Type B pancreatic cell (in vitro differentiated cells): ENCODE measurements around the gene OR52K1. TPM values are rescaled to one million over a fixed set of nuclear protein-coding genes. Genes with fewer than 3 reads are reported as not detected.
"Not testable (repeated sequence)": the region's sequence is repeated elsewhere in the genome, so short reads cannot be mapped to it uniquely, and the experiment has no call there.

Experiments used
- DNase-seq: peaks from one replicate; pipeline ENCODE4 v3.0.0; 2021; ENCODE audit warnings: mixed read lengths; ENCODE audit not compliant: unreplicated experiment; ENCODE audit errors: extremely low spot score
- H3K27ac Mint-ChIP-seq: 2 replicates; pipeline ENCODE4 v1.8.0; 2021; ENCODE audit warnings: mild to moderate bottlenecking, mixed read lengths
- H3K27me3 Mint-ChIP-seq: 2 replicates; pipeline ENCODE4 v1.8.0; 2021; ENCODE audit warnings: mixed read lengths
- H3K36me3 Mint-ChIP-seq: 2 replicates; pipeline ENCODE4 v1.8.0; 2021; ENCODE audit warnings: mixed read lengths
- H3K4me1 Mint-ChIP-seq: one replicate; pipeline ENCODE4 v1.8.0; 2021; ENCODE audit warnings: mixed read lengths; ENCODE audit not compliant: unreplicated experiment
- H3K4me3 Mint-ChIP-seq: 2 replicates; pipeline ENCODE4 v1.8.0; 2021; ENCODE audit warnings: mild to moderate bottlenecking, mixed read lengths
- H3K9me3 Mint-ChIP-seq: 2 replicates; pipeline ENCODE4 v1.8.0; 2021; ENCODE audit warnings: mixed read lengths
- total RNA-seq: library from RNA; stranded (reverse); gene quantifications from 2 replicates; pipeline ENCODE4 v1.2.1, GENCODE V29; 2021; ENCODE audit warnings: low replicate concordance
- TF ChIP-seq, protein P1 (sequence below): fragments of 200-600 bp; sonication (generic); conservative IDR thresholded peaks from 2 replicates; pipeline ENCODE4 v1.5.0; 2021; ENCODE audit warnings: antibody characterized with exemption, mild to moderate bottlenecking

The OR52K1 gene
- total RNA-seq, 1 donor from 2014 or later: not detected

DNA sequence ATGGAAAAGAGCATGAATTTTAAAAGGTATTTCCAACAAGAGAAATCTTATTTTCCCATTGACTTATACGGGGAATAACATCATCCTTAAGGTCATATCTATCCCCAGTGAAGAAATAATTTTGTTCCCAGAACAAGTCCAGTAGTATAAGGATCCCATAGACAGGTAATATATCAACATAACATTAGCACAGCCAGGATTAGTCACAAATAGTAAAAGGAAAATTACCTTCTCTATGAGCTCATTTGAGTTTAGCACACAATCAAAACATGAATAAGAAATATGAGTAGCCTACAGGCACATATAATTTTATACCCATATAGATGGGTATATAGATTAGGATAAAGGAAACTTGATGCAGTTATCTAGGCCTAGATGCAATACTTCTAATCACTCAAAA is 2.8 kb upstream of the OR52K1 start:
- no peaks in the 10 kb centered on the region for H3K4me1 Mint-ChIP-seq
- no peak for DNase-seq
- TF ChIP-seq, protein P1, sequence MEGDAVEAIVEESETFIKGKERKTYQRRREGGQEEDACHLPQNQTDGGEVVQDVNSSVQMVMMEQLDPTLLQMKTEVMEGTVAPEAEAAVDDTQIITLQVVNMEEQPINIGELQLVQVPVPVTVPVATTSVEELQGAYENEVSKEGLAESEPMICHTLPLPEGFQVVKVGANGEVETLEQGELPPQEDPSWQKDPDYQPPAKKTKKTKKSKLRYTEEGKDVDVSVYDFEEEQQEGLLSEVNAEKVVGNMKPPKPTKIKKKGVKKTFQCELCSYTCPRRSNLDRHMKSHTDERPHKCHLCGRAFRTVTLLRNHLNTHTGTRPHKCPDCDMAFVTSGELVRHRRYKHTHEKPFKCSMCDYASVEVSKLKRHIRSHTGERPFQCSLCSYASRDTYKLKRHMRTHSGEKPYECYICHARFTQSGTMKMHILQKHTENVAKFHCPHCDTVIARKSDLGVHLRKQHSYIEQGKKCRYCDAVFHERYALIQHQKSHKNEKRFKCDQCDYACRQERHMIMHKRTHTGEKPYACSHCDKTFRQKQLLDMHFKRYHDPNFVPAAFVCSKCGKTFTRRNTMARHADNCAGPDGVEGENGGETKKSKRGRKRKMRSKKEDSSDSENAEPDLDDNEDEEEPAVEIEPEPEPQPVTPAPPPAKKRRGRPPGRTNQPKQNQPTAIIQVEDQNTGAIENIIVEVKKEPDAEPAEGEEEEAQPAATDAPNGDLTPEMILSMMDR: no peak
- H3K27ac Mint-ChIP-seq: no peak overlapping the region
- no peaks in the 10 kb centered on the region for H3K36me3 Mint-ChIP-seq
- no peak overlapping the region for H3K4me3 Mint-ChIP-seq
- H3K27me3 Mint-ChIP-seq: no peaks in the 10 kb centered on the region
- no peaks in the 10 kb centered on the region for H3K9me3 Mint-ChIP-seq

DNA sequence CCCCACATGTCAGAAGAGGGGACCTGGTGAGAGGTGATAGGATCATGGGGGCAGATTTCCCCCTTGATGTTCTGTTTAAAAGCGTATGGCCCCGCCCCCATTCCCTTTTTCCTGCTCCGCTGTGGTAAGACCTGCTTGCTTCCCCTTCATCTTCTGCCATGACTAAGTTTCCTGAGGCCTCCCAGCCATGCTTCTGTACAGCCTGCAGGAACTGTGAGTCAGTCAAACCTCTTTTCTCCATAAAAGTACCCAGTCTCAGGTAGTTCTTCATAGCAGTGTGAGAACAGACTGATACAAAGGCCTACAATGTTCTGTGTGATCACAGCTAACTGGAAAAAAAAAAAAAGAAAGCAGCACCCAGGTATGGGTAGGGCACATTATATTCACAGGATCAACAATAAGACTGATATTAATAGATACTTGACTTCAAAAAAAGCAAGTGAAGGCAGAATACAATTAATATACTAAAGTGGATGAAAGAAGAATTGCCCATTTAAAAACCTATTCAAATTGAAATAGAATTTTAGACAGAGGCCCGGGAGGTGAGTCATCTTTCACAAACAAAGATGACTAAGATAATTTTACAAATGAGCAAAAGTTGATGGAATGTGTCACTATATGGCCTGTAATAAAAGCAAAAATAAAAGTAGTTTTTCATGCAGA is 1.7 kb upstream of the OR52K1 start:
- peak overlapping the region; percentile 48 for H3K4me3 Mint-ChIP-seq
- DNase-seq: no peak
- no peaks in the 10 kb centered on the region for H3K9me3 Mint-ChIP-seq
- H3K36me3 Mint-ChIP-seq: no peaks in the 10 kb centered on the region
- TF ChIP-seq, protein P1: no peak
- no peaks in the 10 kb centered on the region for H3K27me3 Mint-ChIP-seq
- H3K4me1 Mint-ChIP-seq: no peaks in the 10 kb centered on the region
- H3K27ac Mint-ChIP-seq: peak overlapping the region; percentile 82

DNA sequence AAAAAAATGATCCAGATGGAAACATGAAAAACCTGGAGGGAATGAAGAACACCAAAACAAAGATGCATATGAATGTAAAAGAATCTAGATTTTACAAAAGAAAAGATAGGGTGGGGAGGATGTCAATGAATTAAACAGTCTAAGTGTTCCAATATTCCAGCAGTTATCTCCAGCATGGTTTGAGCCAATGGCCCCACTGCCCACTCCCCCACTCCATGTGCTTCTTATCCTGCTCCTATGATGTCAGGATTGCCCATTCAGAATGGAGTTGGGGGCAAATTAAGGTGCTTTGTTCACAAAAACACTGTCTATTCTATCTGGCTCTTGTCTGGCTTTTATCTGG is 1.2 kb upstream of the OR52K1 start:
- Mint-ChIP-seq H3K4me1 (no peaks in the 10 kb centered on the region), H3K27me3 (no peaks in the 10 kb centered on the region), H3K9me3 (no peaks in the 10 kb centered on the region), H3K4me3 (no peak overlapping the region), H3K36me3 (no peaks in the 10 kb centered on the region), H3K27ac (peak overlapping the region; percentile 82)
- TF ChIP-seq, protein P1: no peak
- no peak for DNase-seq

DNA sequence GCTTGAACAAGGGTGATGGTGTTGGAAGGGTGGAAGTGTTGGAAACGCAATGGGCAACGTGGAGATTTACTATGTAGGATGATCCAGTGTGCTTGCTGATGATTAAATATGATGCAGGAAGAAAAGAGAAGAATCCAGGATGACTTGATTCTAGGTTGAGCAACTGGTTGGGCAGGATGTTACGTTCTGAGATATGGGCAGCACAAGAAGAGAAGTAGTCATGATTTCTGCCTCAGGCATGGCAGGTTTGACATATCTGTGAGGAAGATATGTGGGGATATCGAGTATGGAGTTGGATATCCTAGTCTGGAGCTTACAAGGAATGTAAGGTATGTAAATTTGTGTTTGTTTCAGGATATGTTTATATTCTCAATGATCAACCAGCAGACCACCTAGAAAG is 1.9 kb downstream of the OR52K1 start:
- H3K36me3 Mint-ChIP-seq: no peaks in the 10 kb centered on the region
- H3K4me1 Mint-ChIP-seq: no peaks in the 10 kb centered on the region
- no peak overlapping the region for H3K27ac Mint-ChIP-seq
- no peaks in the 10 kb centered on the region for H3K9me3 Mint-ChIP-seq
- TF ChIP-seq, protein P1: no peak
- H3K27me3 Mint-ChIP-seq: peaks cover 4% of the 10 kb centered on the region
- DNase-seq: no peak
- H3K4me3 Mint-ChIP-seq: no peak overlapping the region

DNA sequence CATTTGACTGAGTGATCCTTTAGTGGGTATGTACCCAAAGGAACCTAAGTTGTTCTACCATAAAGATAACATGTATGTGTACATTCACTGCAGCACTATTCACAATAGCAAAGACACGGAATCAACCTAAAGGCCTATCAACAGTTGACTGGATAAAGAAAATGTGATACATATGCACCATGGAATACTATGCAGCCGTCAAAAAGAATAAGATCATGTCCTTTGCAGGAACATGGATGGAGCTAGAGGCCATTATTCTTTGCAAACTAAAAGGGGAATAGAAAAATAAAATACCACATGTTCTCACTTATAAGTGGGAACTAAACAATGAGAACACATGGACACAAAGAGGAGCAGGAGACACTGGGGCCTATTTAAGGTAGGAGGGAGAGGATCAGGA is 9.0 kb downstream of the OR52K1 start:
- not testable (repeated sequence) for H3K9me3 Mint-ChIP-seq, H3K4me3 Mint-ChIP-seq, H3K36me3 Mint-ChIP-seq, H3K4me1 Mint-ChIP-seq, DNase-seq, H3K27ac Mint-ChIP-seq
- H3K27me3 Mint-ChIP-seq: peaks cover 25% of the 10 kb centered on the region

DNA sequence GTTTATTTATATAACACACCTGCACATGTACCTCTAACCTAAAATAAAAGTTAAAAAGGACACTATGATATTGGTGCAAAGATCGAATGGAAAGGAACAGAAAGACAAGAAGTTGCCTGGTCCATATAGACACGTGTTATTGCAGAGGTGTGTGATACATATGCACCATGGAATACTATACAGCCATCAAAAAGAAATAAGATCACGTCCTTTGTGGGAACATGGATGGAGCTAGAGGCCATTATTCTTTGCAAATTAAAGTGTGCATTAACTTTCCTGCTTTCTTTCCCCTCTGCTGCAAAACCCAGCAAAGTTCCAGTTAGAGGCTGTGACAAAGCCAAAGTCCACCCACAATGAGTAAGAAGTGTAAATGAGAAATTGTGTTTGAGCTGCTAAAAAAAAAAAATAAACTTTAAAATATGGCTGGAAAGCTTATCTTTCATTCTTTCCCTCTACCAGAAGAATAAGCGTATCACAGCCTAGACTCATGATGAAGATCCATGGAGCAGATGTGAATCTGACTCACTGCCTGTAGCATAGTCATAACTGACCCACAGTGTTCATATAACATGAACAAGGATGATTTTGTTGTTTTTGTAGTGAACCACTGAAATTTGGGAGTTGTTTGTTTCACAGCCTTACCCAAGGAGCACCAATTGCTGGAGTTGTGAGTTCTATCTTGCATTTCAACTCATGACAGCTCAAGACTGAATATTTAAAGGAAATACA is 9.6 kb downstream of the OR52K1 start:
- TF ChIP-seq, protein P1: no peak
- H3K4me3 Mint-ChIP-seq: no peak overlapping the region
- H3K27ac Mint-ChIP-seq: no peak overlapping the region
- no peaks in the 10 kb centered on the region for H3K9me3 Mint-ChIP-seq
- DNase-seq: no peak
- no peaks in the 10 kb centered on the region for H3K36me3 Mint-ChIP-seq
- peaks cover 10% of the 10 kb centered on the region for H3K4me1 Mint-ChIP-seq
- H3K27me3 Mint-ChIP-seq: peaks cover 31% of the 10 kb centered on the region
